HPDE6-E6E7 (cell line): ENCODE data around the gene S100A9.
"Not testable (repeated sequence)": the region's sequence is repeated elsewhere in the genome, so short reads cannot be mapped to it uniquely, and the experiment has no call there.

Experiments
- DNase-seq: peaks from one replicate; pipeline ENCODE4 v3.0.0; 2011; ENCODE audit warnings: missing footprints; ENCODE audit errors: extremely low spot score

The S100A9 gene

GRCh38 chr1:153405825-153406599 is 48.4 kb downstream of the S100A9 start:
- not testable (repeated sequence) for DNase-seq

DNA sequence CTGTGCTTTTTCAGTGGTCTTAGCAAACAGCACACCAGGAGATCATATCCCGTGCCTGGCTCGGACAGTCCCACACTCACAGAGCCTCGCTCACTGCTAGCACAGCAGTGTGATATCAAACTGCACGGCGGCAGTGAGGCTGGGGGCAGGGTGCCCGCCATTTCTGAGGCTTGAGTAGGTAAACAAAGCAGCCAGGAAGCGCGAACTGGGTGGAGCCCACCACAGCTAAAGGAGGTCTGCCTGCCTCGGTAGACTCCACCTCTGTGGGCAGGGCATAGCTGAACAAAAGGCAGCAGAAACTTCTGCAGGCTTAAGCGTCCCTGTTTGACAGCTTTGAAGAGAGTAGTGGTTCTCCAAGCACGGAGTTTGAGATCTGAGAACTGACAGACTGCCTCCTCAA is 49.6 kb downstream of the S100A9 start:
- not testable (repeated sequence) for DNase-seq
